ENCODE data around the gene GRID1. TPM values are rescaled to one million over a fixed set of nuclear protein-coding genes. Genes with fewer than 3 reads are reported as not detected.
"Not testable (repeated sequence)": the region's sequence is repeated elsewhere in the genome, so short reads cannot be mapped to it uniquely, and the experiment has no call there.

Gene GRID1
- total and polyA plus RNA-seq, 9 of the 15 experiments (the other 6 are each of a cell fraction or from before 2014, with no cell fraction given): 0.01 to 7.2 (median 1.2) TPM

- Histone ChIP-seq H3K4me3 (no peak overlapping the region), H3K4me1 (replicated peaks in 1 of 2; ENCODE audit: control insufficient read depth in 2 of 2, insufficient read depth in 2 of 2, low read length in 2 of 2) (peaks cover 14 to 16% of the 10 kb centered on the region in 2 experiments), H3K27ac (ENCODE audit: extremely low read depth, low read depth, low read length) (no peak overlapping the region), H3K9me1 (ENCODE audit: control insufficient read depth, insufficient read depth, low read length) (peaks cover 5% of the 10 kb centered on the region), H4K20me1 (replicated peaks; ENCODE audit: control insufficient read depth, insufficient read depth, low read length) (peaks cover 10% of the 10 kb centered on the region; the same call in 1 of the 2 replicates), H3K9ac (ENCODE audit: insufficient read depth in 1 of 2, low read depth in 2 of 2, low read length in 2 of 2) (no peak overlapping the region), H3K36me3 (ENCODE audit: control insufficient read depth, insufficient read depth, low read length) (no peaks in the 10 kb centered on the region), H3K79me2 (ENCODE audit: control insufficient read depth, insufficient read depth, low read length) (no peaks in the 10 kb centered on the region), H3K4me2 (ENCODE audit: insufficient read depth, low read length) (no peak overlapping the region), H3K27me3 (ENCODE audit: control insufficient read depth in 2 of 2, insufficient read depth in 2 of 2, low read length in 2 of 2) (peaks cover 0 to 8% of the 10 kb centered on the region in 2 experiments; a peak in 2 of 5 replicates), H3K9me3 (replicated peaks; ENCODE audit: control insufficient read depth, insufficient read depth, low read depth, low read length) (no peaks in the 10 kb centered on the region), H2AFZ (ENCODE audit: low read depth, low read length) (no peak overlapping the region)
- in situ Hi-C loops (cut with MboI): no loop called here
- CTCF ChIA-PET (ENCODE audit: low intra/inter-chr PET ratio): no interaction called here
- ATAC-seq (no peak), DNase-seq (ENCODE audit: extremely low read depth in 1 of 4, low spot score in 3 of 4) (no peak), FAIRE-seq (no peak)
- WGBS (ENCODE audit: insufficient coverage, low coverage, missing lambda C conversion rate): 42% methylated on average over 6 of the region's 6 CpGs
- TF ChIP-seq HMBOX1 (IDR thresholded peaks at IDR 0.05) (no peak), PKNOX1 (IDR thresholded peaks at IDR 0.05) (no peak), NFXL1 (CRISPR knock-in tag; IDR thresholded peaks at IDR 0.05) (no peak)
- BruUV-seq (replicated peaks): no TSS peak
- POLR2A ChIA-PET: no interaction called here
- intact Hi-C loops (cut with micrococcal nuclease): no loop called here
These were observed 289.3 kb downstream of the GRID1 start for GRCh38 chr10:86077271-86077670.

- WGBS (ENCODE audit: insufficient coverage, low coverage, missing lambda C conversion rate): 38% methylated on average over 4 of the region's 4 CpGs
- DNase-seq (ENCODE audit: extremely low read depth in 1 of 4, low spot score in 3 of 4); H3K9me3 ChIP-seq (replicated peaks; ENCODE audit: control insufficient read depth, insufficient read depth, low read depth, low read length); H3K27ac ChIP-seq (ENCODE audit: extremely low read depth, low read depth, low read length); BruUV-seq (replicated peaks); H3K4me2 ChIP-seq (ENCODE audit: insufficient read depth, low read length); H3K36me3 ChIP-seq (ENCODE audit: control insufficient read depth, insufficient read depth, low read length); intact Hi-C loops (cut with micrococcal nuclease); POLR2A ChIA-PET; H3K27me3 ChIP-seq (ENCODE audit: control insufficient read depth in 2 of 2, insufficient read depth in 2 of 2, low read length in 2 of 2); ATAC-seq; H3K9ac ChIP-seq (ENCODE audit: insufficient read depth in 1 of 2, low read depth in 2 of 2, low read length in 2 of 2); H3K79me2 ChIP-seq (ENCODE audit: control insufficient read depth, insufficient read depth, low read length); H3K4me3 ChIP-seq; H3K9me1 ChIP-seq (ENCODE audit: control insufficient read depth, insufficient read depth, low read length); in situ Hi-C loops (cut with MboI); H2AFZ ChIP-seq (ENCODE audit: low read depth, low read length); TF ChIP-seq FOXM1 (CRISPR knock-in tag; IDR thresholded peaks at IDR 0.05; ENCODE audit: low read depth): not testable (repeated sequence)
- TF ChIP-seq RBM25 (IDR thresholded peaks at IDR 0.05; ENCODE audit: low read depth, low read length, severe bottlenecking): peak; percentile 89
- TF ChIP-seq FOXM1 (IDR thresholded peaks at IDR 0.05; ENCODE audit: low read depth): peak; percentile 85
- peak; percentile 100 for TF ChIP-seq ZNF134 (CRISPR knock-in tag; conservative IDR thresholded peaks at IDR 0.05)
- Histone ChIP-seq H4K20me1 (replicated peaks; ENCODE audit: control insufficient read depth, insufficient read depth, low read length) (peaks cover 10% of the 10 kb centered on the region; the same call in 1 of the 2 replicates), H3K4me1 (replicated peaks in 1 of 2; ENCODE audit: control insufficient read depth in 2 of 2, insufficient read depth in 2 of 2, low read length in 2 of 2) (peaks cover 14 to 16% of the 10 kb centered on the region in 2 experiments)
- FAIRE-seq: peak; percentile 75
- CTCF ChIA-PET (ENCODE audit: low intra/inter-chr PET ratio): interaction anchor here (0.8 kb wide), 1 partner anchor 65 kb away, joined by 3 read pairs; no protein-coding TSS in a partner anchor
These were observed 290.1 kb downstream of the GRID1 start for GRCh38 chr10:86076497-86076896.
